ENCODE measurements around the gene KRTAP17-1.
"Not testable (repeated sequence)": the region's sequence is repeated elsewhere in the genome, so short reads cannot be mapped to it uniquely, and the experiment has no call there.

The KRTAP17-1 gene

GRCh38 chr17:41302981-41303380 lies 12.5 kb downstream of the KRTAP17-1 start:
- DNase-seq (ENCODE audit: low read depth) = no peak

GRCh38 chr17:41301916-41302901 lies 13.3 kb downstream of the KRTAP17-1 start, which contains the start of gene KRTAP29-1:
KRTAP29-1 (minus strand) TSS chr17:41302851; CDS start chr17:41302851, 0 bp downstream.
- DNase-seq (ENCODE audit: low read depth) = no peak

- DNase-seq (ENCODE audit: low read depth) = no peak
Observed at GRCh38 chr17:41301204-41301790, 14.2 kb downstream of the KRTAP17-1 start.

GRCh38 chr17:41298458-41299135 lies 16.9 kb downstream of the KRTAP17-1 start:
- no peak for DNase-seq (ENCODE audit: low read depth)

- DNase-seq (ENCODE audit: low read depth) = no peak
Observed at GRCh38 chr17:41296846-41297245, 18.7 kb downstream of the KRTAP17-1 start.

- no peak for DNase-seq (ENCODE audit: low read depth)
Observed at GRCh38 chr17:41294016-41294415, 21.5 kb downstream of the KRTAP17-1 start.

- DNase-seq (ENCODE audit: low read depth) = no peak
Observed at GRCh38 chr17:41287050-41287449, 28.5 kb downstream of the KRTAP17-1 start.

GRCh38 chr17:41284546-41284945 lies 31.0 kb downstream of the KRTAP17-1 start:
- no peak for DNase-seq (ENCODE audit: low read depth)

GRCh38 chr17:41284043-41284442 lies 31.5 kb downstream of the KRTAP17-1 start:
- DNase-seq (ENCODE audit: low read depth) = no peak

- DNase-seq (ENCODE audit: low read depth) = no peak
Observed at GRCh38 chr17:41278176-41278955, 37.1 kb downstream of the KRTAP17-1 start.

GRCh38 chr17:41275648-41276190 lies 39.8 kb downstream of the KRTAP17-1 start, which contains the start of gene KRTAP9-7:
KRTAP9-7 (plus strand) TSS chr17:41275698; CDS start chr17:41275698, 0 bp downstream.
- not testable (repeated sequence) for DNase-seq (ENCODE audit: low read depth)

GRCh38 chr17:41271858-41272257 lies 43.7 kb downstream of the KRTAP17-1 start:
- DNase-seq (ENCODE audit: low read depth) = no peak

- DNase-seq (ENCODE audit: low read depth) = not testable (repeated sequence)
Observed at GRCh38 chr17:41271323-41271722, 44.2 kb downstream of the KRTAP17-1 start.

GRCh38 chr17:41267711-41268110 lies 47.8 kb downstream of the KRTAP17-1 start:
- no peak for DNase-seq (ENCODE audit: low read depth)

GRCh38 chr17:41265078-41265477 lies 50.4 kb downstream of the KRTAP17-1 start, which contains the start of gene KRTAP9-6:
KRTAP9-6 (plus strand) TSS chr17:41265378; CDS start chr17:41265378, 0 bp downstream.
- no peak for DNase-seq (ENCODE audit: low read depth)
